Fibroblast of lung (primary cell): ENCODE data around the gene LORICRIN. TPM values are rescaled to one million over a fixed set of nuclear protein-coding genes. Genes with fewer than 3 reads are reported as not detected.

Experiments
- DNase-seq, 2 donors: peaks; one replicate each; pipeline versions ENCODE4 v3.0.0 to v3.0.0-alpha.2; 2010; ENCODE audit warnings: low read depth in 2 of 2
- H2AFZ ChIP-seq: 2 replicates; pipeline ENCODE4 v1.5.1; 2012; ENCODE audit warnings: low read length, control low read depth, inconsistent platforms
- H3K27ac ChIP-seq: 2 replicates; pipeline ENCODE4 v1.5.1; 2011; ENCODE audit warnings: low read length, control low read depth; ENCODE audit not compliant: insufficient read depth
- H3K27me3 ChIP-seq: 2 replicates; pipeline ENCODE4 v1.5.1; 2011; ENCODE audit warnings: mild to moderate bottlenecking, low read length; ENCODE audit not compliant: control insufficient read depth, insufficient read depth
- H3K36me3 ChIP-seq: 2 replicates; pipeline ENCODE4 v1.5.1; 2011; ENCODE audit warnings: low read length; ENCODE audit not compliant: control insufficient read depth, insufficient read depth
- H3K4me1 ChIP-seq: 2 replicates; pipeline ENCODE4 v1.5.1; 2011; ENCODE audit warnings: low read length; ENCODE audit not compliant: control insufficient read depth, insufficient read depth; ENCODE audit errors: extremely low read depth
- H3K4me2 ChIP-seq: 2 replicates; pipeline ENCODE4 v1.5.1; 2011; ENCODE audit warnings: low read length, control low read depth; ENCODE audit not compliant: insufficient read depth; ENCODE audit errors: extremely low read depth
- H3K4me3 ChIP-seq, 4 experiments: fragments of 200-600 bp in 1 of 4; sonication (generic) in 1 of 4; replicated peaks in 1 of 4; 2 replicates each; pipeline ENCODE4 v1.5.1; 2011 to 2016; ENCODE audit warnings: low read length in 4 of 4, low read depth in 3 of 4, mild to moderate bottlenecking in 3 of 4, control low read depth in 2 of 4, inconsistent platforms in 1 of 4, mixed read lengths in 1 of 4; ENCODE audit not compliant: insufficient read depth in 1 of 4; ENCODE audit errors: control extremely low read depth in 1 of 4
- H3K79me2 ChIP-seq: 2 replicates; pipeline ENCODE4 v1.5.1; 2012; ENCODE audit warnings: mild to moderate bottlenecking, low read length, inconsistent platforms; ENCODE audit not compliant: control insufficient read depth, insufficient read depth
- H3K9ac ChIP-seq: 2 replicates; pipeline ENCODE4 v1.5.1; 2011; ENCODE audit warnings: mild to moderate bottlenecking, low read length, control low read depth; ENCODE audit not compliant: insufficient read depth
- H3K9me3 ChIP-seq: 2 replicates; pipeline ENCODE4 v1.5.1; 2012; ENCODE audit warnings: low read depth, low read length; ENCODE audit not compliant: control insufficient read depth, insufficient read depth
- H4K20me1 ChIP-seq: 2 replicates; pipeline ENCODE4 v1.5.1; 2011; ENCODE audit warnings: low read length; ENCODE audit not compliant: control insufficient read depth, insufficient read depth; ENCODE audit errors: extremely low read depth
- EZH2 ChIP-seq: IDR thresholded peaks from 2 replicates; pipeline ENCODE4 v1.5.1; 2012; ENCODE audit warnings: low read length, control low read depth, mild to moderate bottlenecking; ENCODE audit errors: missing control alignments
- polyA plus RNA-seq, 2 donors: library from polyadenylated mRNA; depleted of rRNA in 1 of 2; stranded (reverse) in 1 of 2; unstranded in 1 of 2; fragments of >200 nt; gene quantifications; 2 replicates each; pipeline ENCODE4 v1.2.1, GENCODE V29; 2011 to 2012; ENCODE audit warnings: missing spikeins in 1 of 2
- total RNA-seq: library from RNA; depleted of rRNA; stranded (reverse); fragments of >200 nt; gene quantifications from 2 replicates; pipeline ENCODE4 v1.2.1, GENCODE V29; 2014
- TF ChIP-seq, protein P1 (sequence below), 2 donors: IDR thresholded peaks in 1 of 2; conservative IDR thresholded peaks in 1 of 2; 1 replicate in 1 of 2; 2 replicates in 1 of 2; pipeline ENCODE4 v1.5.1; 2011 to 2012; ENCODE audit warnings: low read length in 2 of 2, control low read depth in 1 of 2, inconsistent platforms in 1 of 2, low read depth in 1 of 2, mild to moderate bottlenecking in 1 of 2

Gene LORICRIN
- total and polyA plus RNA-seq, 2 donors (not counting 1 experiment from before 2014, with no cell fraction given): not detected

DNA sequence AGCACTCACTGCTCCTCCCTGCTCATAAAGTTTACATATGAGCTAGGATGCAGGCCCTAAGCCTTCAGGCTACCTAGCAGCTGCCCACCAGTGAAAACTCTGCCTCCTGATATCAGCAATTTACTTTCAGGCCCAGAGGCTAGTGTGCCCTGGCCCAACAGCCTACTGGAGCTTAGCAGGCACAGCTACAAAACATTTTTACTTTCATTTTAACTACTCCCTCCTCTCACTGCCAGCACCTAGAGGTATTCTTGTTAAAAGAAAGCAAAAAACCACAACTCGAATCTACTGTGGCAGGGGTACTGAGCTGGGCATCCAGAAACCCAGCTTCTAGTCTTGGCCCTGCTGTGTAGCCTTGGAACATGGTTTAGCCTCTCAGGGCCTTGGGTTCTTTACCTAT, 5.8 kb upstream of the LORICRIN start:
- H3K9me3 ChIP-seq: no peaks in the 10 kb centered on the region
- H3K36me3 ChIP-seq: no peaks in the 10 kb centered on the region
- no peak overlapping the region for H3K9ac ChIP-seq
- TF ChIP-seq EZH2: no peak
- TF ChIP-seq, protein P1, sequence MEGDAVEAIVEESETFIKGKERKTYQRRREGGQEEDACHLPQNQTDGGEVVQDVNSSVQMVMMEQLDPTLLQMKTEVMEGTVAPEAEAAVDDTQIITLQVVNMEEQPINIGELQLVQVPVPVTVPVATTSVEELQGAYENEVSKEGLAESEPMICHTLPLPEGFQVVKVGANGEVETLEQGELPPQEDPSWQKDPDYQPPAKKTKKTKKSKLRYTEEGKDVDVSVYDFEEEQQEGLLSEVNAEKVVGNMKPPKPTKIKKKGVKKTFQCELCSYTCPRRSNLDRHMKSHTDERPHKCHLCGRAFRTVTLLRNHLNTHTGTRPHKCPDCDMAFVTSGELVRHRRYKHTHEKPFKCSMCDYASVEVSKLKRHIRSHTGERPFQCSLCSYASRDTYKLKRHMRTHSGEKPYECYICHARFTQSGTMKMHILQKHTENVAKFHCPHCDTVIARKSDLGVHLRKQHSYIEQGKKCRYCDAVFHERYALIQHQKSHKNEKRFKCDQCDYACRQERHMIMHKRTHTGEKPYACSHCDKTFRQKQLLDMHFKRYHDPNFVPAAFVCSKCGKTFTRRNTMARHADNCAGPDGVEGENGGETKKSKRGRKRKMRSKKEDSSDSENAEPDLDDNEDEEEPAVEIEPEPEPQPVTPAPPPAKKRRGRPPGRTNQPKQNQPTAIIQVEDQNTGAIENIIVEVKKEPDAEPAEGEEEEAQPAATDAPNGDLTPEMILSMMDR (conservative IDR thresholded peaks at IDR 0.05 in 1 of 2, IDR thresholded peaks at IDR 0.05 in 1 of 2; ENCODE audit: low read depth in 1 of 2, low read length in 2 of 2): no peak
- H3K4me3 ChIP-seq: no peak overlapping the region
- H3K4me1 ChIP-seq: no peaks in the 10 kb centered on the region
- H3K27me3 ChIP-seq: peaks cover 1% of the 10 kb centered on the region
- no peak for DNase-seq
- no peak overlapping the region for H3K4me2 ChIP-seq
- H3K79me2 ChIP-seq: no peaks in the 10 kb centered on the region
- no peak overlapping the region for H2AFZ ChIP-seq
- no peaks in the 10 kb centered on the region for H4K20me1 ChIP-seq
- H3K27ac ChIP-seq: no peak overlapping the region

DNA sequence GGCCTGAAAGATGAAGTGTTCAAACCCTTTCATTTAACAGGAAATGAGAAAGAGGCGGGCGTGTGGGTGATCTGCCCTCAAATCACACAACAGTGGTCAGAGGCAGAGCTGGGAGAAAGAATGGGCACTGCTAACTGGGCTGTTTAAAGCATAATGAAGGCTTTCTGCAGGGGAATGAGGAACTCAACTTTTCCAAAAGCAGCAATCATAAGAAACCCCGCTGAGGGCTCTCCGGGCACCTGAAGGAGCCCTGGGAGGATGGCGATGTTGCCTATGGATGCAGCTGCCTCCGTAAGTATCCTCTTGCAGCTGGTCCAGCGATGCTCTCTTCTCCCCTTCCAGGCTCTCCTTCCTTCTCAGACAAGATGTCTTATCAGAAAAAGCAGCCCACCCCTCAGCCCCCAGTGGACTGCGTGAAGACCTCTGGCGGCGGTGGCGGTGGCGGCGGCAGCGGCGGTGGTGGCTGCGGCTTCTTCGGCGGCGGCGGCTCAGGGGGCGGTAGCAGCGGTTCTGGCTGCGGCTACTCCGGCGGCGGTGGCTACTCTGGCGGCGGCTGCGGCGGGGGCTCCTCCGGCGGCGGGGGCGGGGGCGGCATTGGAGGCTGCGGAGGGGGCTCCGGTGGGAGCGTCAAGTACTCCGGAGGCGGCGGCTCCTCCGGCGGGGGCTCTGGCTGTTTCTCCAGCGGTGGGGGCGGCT, 1.2 kb downstream of the LORICRIN start:
- DNase-seq: peak in 1 of 2 donors; percentile 11
- Histone ChIP-seq H2AFZ (no peak overlapping the region), H4K20me1 (no peaks in the 10 kb centered on the region), H3K4me2 (peak overlapping the region; percentile 51), H3K36me3 (no peaks in the 10 kb centered on the region), H3K27me3 (peaks cover 42% of the 10 kb centered on the region), H3K9me3 (no peaks in the 10 kb centered on the region), H3K4me3 (peak overlapping the region in 1 of 4 experiments; percentile 38), H3K9ac (no peak overlapping the region), H3K79me2 (no peaks in the 10 kb centered on the region), H3K27ac (no peak overlapping the region), H3K4me1 (no peaks in the 10 kb centered on the region)
- TF ChIP-seq EZH2: peak; percentile 92
- TF ChIP-seq, protein P1 (conservative IDR thresholded peaks at IDR 0.05 in 1 of 2, IDR thresholded peaks at IDR 0.05 in 1 of 2; ENCODE audit: low read depth in 1 of 2, low read length in 2 of 2): no peak

DNA sequence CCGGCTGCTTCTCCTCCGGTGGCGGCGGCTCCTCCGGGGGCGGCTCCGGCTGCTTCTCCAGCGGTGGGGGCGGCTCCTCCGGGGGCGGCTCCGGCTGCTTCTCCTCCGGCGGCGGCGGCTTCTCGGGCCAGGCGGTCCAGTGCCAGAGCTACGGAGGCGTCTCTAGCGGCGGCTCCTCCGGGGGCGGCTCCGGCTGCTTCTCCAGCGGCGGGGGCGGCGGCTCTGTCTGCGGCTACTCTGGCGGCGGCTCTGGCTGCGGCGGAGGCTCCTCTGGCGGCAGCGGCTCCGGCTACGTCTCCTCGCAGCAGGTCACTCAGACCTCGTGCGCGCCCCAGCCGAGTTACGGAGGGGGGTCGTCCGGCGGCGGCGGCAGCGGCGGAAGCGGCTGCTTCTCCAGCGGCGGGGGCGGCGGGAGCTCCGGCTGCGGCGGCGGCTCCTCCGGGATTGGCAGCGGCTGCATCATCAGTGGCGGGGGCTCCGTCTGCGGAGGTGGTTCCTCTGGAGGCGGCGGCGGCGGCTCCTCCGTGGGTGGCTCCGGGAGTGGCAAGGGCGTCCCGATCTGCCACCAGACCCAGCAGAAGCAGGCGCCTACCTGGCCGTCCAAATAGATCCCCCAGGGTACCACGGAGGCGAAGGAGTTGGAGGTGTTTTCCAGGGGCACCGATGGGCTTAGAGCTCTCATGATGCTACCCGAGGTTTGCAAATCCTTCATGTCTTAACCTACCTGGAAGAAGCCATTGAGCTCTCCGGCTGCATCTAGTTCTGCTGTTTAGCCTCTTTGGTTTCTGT, 2.0 kb downstream of the LORICRIN start:
- H3K9ac ChIP-seq: no peak overlapping the region
- H2AFZ ChIP-seq: no peak overlapping the region
- no peaks in the 10 kb centered on the region for H3K4me1 ChIP-seq
- H3K9me3 ChIP-seq: no peaks in the 10 kb centered on the region
- peak overlapping the region; percentile 68 for H3K4me2 ChIP-seq
- no peaks in the 10 kb centered on the region for H3K79me2 ChIP-seq
- peak overlapping the region in 2 of 4 experiments; percentile 23 to 38 for H3K4me3 ChIP-seq
- H3K27ac ChIP-seq: no peak overlapping the region
- H4K20me1 ChIP-seq: no peaks in the 10 kb centered on the region
- H3K27me3 ChIP-seq: peaks cover 42% of the 10 kb centered on the region
- DNase-seq: peak in 1 of 2 donors; percentile 38
- TF ChIP-seq, protein P1 (conservative IDR thresholded peaks at IDR 0.05 in 1 of 2, IDR thresholded peaks at IDR 0.05 in 1 of 2; ENCODE audit: low read depth in 1 of 2, low read length in 2 of 2): no peak
- TF ChIP-seq EZH2: peak; percentile 67
- no peaks in the 10 kb centered on the region for H3K36me3 ChIP-seq
